GM18867 (cell line): ENCODE measurements around the gene DPF3.

ENCODE experiments used
- ATAC-seq: cut with Tn5 transposase; IDR thresholded peaks from one replicate; pipeline ENCODE4 v1.9.1; 2021; ENCODE audit warnings: mild to moderate bottlenecking, moderate library complexity; ENCODE audit not compliant: unreplicated experiment

Gene DPF3

DNA sequence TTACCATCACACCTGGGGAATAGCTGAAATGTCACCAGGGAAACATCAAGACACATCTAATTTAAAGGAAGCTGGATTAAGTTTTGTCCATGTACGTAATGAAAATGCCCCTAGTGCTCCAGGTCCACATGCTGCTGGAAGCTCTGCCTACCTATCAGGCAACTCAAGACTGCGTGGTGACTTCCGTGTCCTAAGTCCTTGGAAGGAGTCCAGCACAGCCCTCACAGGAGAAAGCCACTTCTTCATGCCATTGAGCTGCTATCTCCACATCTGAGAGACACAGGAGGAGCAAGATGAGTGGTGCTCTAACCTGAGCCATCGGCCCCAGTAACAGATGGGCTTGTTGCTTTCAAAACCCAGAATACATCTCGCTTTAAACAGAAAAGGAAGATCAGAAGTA is 316.4 kb downstream of the DPF3 start:
- ATAC-seq, result no peak

DNA sequence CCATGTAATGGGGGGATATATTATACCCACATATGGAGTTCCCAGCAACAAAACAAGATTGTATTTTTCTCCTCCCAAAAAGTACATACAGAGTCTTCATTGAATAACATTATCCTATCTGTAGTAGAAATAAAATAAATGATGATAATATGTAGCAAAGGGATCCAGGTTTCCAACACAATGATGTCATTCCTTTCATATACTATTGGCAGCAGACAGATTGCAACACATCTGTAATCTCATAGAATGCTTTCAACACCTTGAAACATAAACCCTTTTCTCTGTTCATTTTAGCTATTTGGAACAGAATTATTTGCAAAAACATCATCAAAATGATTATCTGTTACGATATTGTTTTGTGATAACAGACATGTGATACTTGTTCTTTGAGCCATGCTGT is 317.6 kb downstream of the DPF3 start:
- ATAC-seq, result no peak

DNA sequence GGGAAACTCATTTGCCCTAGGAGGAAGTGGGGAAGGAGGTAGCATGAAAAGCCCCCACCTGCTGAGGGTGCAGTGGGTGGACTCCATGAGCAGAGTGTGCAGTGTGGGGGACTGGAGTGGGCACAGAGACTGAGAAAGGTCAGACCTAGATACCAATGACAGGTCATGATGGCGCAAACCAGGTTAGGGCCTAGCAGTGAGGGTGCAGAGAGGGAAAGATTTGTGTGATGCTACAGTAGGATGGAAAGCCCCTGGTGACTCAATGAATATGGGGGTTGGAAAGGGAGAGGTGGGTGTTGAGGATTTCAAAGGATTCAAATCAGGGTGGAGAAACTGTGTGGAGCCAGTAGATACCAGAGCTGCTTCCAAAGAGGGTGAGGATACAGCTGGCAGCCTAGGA is 319.2 kb downstream of the DPF3 start:
- ATAC-seq, result no peak

DNA sequence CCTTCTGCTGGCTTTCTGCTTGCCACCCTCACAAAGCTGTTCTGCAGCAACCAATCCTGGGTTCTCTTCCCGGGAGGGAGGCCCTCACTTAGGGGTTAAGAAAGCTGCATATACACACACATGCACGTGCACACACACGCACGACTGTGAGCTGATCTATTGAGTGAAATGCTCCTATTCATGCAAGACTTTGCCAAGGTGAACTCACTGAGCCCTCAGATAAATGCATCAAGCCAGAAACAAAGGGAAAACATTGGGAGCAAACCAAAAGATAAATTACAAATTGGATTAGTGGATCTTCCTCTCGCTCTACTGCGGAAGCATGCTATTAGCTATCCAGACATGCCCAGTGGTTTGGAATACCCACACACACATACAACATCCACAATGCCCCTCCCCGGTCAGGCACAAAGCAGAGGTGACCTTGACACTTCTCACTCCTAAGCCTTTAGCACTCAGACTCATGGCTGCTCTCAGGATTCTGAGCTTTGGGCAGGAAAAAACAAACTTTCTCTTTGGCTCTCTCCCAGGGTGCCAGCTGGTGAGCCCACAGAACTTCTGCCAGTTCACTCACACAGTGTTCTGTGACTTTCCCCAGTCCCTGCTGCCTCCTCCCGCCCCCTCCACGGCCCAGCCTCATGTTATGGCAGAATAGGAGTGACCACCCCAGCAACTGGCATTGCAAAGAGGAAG is 320.0 kb downstream of the DPF3 start:
- no peak for ATAC-seq
